Measurements from ENCODE around the gene CLSTN2.

- TF ChIP-seq POLR2A (IDR thresholded peaks at IDR 0.05) (no peak), CTCF (IDR thresholded peaks at IDR 0.05) (no peak)
Observed at GRCh38 chr3:140186421-140186920, 251.5 kb downstream of the CLSTN2 start.

Measured in tibial nerve (tissue), 3 donors.